Left forelimb (tissue), 1 donor: ENCODE results near the gene C14orf39.
"Not testable (repeated sequence)": the region's sequence is repeated elsewhere in the genome, so short reads cannot be mapped to it uniquely, and the experiment has no call there.

Source experiments
- DNase-seq: peaks from one replicate; pipeline ENCODE4 v3.0.0-alpha.2; 2018; ENCODE audit warnings: low spot score

Gene C14orf39

GRCh38 chr14:60490270-60490669 lies 4.4 kb upstream of the C14orf39 start:
- DNase-seq = no peak

DNA sequence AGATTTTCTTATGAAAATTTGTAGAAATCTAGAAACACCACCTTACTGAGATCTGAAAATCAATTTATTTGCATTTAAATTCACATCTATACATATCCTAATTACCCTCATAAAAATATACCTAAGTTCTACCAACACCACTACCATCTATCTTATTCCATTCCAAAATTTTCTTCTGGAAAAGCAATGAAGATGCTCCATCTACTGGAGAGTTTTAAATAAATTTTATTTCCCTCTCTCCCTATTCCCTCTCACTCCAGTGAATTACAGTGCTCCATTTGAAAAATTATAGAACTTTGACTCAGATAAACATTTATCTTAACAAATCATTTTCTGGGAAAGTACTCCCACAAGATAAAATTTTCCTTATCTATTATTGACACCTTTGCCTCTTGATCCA lies 2.3 kb upstream of the C14orf39 start:
- DNase-seq = no peak

DNA sequence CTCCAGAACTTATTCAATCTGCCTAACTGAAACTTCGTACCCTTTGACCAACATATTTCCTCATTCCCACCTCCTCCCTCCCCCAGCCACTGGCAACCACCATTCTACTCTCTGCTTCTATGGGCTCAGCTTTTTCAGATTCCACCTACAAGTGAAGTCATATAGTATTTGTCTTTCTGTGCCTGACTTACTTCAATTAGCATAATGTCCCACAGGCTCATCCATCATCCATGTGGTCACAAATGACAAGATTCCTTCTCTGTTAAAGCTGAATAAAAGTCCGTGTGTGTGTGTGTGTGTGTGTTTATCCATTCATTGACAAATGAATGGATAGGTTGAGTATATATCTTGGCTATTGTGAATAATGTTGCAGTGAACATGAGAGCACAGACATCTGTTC lies 1.3 kb upstream of the C14orf39 start:
- DNase-seq = no peak

- DNase-seq = no peak
Measured at GRCh38 chr14:60485057-60485597, 736 bp downstream of the C14orf39 start.

GRCh38 chr14:60482743-60483142 lies 3.1 kb downstream of the C14orf39 start:
- no peak for DNase-seq

DNA sequence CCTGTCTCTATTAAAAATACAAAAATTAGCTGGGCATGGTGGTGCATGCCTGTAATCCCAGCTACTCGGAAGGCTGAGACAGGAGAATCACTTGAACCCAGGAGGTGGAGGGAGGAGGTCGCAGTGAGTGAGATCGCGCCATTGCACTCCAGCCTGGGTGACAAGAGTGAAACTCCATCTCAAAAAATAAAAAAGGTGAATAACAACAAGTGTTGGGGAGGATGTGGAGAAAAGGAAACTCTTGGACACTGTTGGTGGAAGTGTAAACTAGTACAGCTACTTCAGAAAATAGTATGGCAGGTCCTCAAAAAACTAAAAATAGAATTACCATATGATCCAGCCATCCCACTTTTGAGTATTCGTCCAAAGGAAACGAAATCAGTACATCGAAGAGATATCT lies 5.6 kb downstream of the C14orf39 start:
- not testable (repeated sequence) for DNase-seq

DNA sequence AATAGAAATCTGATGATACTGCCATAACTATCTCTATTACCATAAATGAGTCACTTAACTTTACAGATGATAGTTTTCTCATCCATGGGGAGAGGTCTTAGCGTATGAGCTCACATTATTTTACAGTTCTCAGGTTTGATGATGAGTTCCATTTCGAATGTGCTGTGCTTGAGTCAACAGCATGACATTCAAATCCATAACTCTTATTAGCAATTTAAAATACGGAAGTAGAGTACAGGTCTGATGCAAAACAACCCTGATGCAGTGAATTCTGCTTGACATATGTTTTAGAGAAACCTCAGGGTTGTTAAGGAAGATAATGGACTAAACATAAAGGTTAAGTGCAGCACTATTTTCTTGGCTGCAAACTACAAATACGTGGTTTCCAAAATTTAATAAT lies 30.0 kb downstream of the C14orf39 start:
- no peak for DNase-seq

DNA sequence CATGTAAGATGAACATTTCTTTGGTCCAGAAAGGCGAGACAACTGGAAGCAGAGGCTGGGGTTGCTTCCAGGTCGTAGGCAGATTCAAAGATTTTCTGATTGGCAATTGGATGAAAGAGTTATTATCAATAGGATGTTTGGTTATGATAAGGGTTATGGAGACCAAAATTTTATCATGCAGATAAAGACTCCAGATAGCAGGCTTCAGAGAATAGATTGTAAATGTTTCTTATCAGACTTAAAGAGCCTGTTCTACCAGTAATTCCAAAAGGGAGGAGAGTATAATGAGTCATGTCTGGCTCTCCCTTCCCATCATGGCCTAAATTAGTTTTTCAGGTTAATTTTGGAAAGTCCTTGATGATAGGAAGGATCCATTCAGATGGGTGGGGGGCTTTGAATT lies 55.6 kb downstream of the C14orf39 start:
- DNase-seq = no peak

DNA sequence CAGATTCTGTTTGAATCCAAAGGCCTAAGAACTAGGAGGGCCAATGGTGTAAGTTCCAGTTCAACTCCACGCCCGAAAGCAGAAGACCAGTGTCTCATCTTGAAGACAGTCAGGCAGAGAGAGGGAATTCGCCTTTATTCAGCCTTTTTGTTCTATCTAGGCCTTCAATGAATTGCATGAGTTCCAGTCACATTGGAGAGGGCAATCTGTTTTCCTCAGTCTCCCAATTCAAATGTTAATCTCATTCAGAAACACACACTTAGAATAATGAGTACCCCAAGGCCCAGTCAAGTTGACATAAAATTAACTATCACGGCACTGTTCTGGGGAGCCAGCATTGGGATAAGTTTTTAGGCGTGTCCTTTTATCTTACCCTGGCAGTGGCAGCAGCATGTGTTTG lies 65.8 kb downstream of the C14orf39 start:
- DNase-seq = no peak

DNA sequence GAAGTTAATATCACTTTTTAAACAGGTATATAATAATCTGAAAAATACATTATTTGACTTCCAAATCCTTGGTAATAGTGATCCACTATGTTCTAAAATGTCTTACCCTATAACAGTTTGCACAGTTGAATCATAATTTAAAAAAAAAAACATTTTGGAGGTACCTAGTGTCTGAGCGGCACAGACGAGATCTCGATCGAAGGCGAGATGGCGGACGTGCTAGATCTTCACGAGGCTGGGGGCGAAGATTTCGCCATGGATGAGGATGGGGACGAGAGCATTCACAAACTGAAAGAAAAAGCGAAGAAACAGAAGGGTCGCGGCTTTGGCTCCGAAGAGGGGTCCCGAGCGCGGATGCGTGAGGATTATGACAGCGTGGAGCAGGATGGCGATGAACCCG lies 88.3 kb downstream of the C14orf39 start:
- DNase-seq = not testable (repeated sequence)

GRCh38 chr14:60396718-60397343 lies 89.0 kb downstream of the C14orf39 start:
- no peak for DNase-seq
